Activated CD8-positive, alpha-beta memory T cell treated with anti-CD3 and anti-CD28 coated beads, Interleukin-2, amount 10 ng/mL, durations not matched to agents 7 days and 5 days (primary cell): ENCODE data around the gene ADGRL3. TPM values are rescaled to one million over a fixed set of nuclear protein-coding genes. Genes with fewer than 3 reads are reported as not detected.

ENCODE experiments used
- ATAC-seq: fragments of 150-1000 bp; cut with Tn5 transposase; one replicate; pipeline ENCODE4 v1.10.0; 2021; ENCODE audit warnings: moderate library complexity
- CTCF ChIA-PET: fragments of 350-600 bp; sonication (Branson Sonifier 250); formaldehyde crosslinking; loops from one replicate; lab custom pipeline; 2021; ENCODE audit warnings: antibody characterized with exemption; lab: Charles Lee
- DNase-seq: peaks from one replicate; pipeline ENCODE4 v3.0.0-alpha.2; 2020
- H3K27ac Mint-ChIP-seq: one replicate; pipeline ENCODE4 v1.8.0; 2021; ENCODE audit warnings: mild to moderate bottlenecking, mixed read lengths
- H3K27me3 Mint-ChIP-seq: one replicate; pipeline ENCODE4 v1.8.0; 2021; ENCODE audit warnings: mixed read lengths
- H3K36me3 Mint-ChIP-seq: one replicate; pipeline ENCODE4 v1.8.0; 2021; ENCODE audit warnings: mild to moderate bottlenecking, mixed read lengths
- H3K4me1 Mint-ChIP-seq: one replicate; pipeline ENCODE4 v1.8.0; 2021; ENCODE audit warnings: mixed read lengths
- H3K4me3 Mint-ChIP-seq: one replicate; pipeline ENCODE4 v1.8.0; 2021; ENCODE audit warnings: mild to moderate bottlenecking, moderate library complexity, mixed read lengths
- H3K9me3 Mint-ChIP-seq: one replicate; pipeline ENCODE4 v1.8.0; 2022; ENCODE audit warnings: low read depth, mixed read lengths
- total RNA-seq, 2 experiments: library from RNA; stranded (reverse); gene quantifications; one replicate each; pipeline ENCODE4 v1.2.3, GENCODE V29; 2021

The ADGRL3 gene
- total RNA-seq, 2 experiments from 2014 or later = not detected

DNA sequence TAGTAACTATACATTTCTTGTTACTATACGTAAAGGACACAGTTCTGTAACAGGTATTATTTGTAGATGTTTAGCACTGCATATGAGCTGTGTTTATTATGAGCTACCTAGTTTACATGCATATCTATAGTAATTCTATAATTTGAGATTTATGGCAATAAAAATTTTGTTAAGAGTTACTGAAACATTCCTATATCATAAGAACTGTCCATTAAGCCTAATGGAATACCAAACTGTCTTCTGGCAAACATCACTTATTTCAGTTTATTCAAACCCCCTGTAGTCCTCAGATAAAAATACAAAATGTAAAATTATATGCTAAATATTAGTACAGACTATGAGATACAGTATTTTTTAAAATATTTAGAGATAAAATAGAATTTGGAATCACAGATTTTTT is 205.2 kb downstream of the ADGRL3 start:
- CTCF ChIA-PET = no interaction called here
- DNase-seq (no peak), ATAC-seq (no peak)
- H3K27me3 Mint-ChIP-seq = no peaks in the 10 kb centered on the region
- no peaks in the 10 kb centered on the region for H3K4me1 Mint-ChIP-seq
- H3K4me3 Mint-ChIP-seq = no peak overlapping the region
- H3K36me3 Mint-ChIP-seq = no peaks in the 10 kb centered on the region
- peaks cover 5% of the 10 kb centered on the region for H3K9me3 Mint-ChIP-seq
- H3K27ac Mint-ChIP-seq = no peak overlapping the region

DNA sequence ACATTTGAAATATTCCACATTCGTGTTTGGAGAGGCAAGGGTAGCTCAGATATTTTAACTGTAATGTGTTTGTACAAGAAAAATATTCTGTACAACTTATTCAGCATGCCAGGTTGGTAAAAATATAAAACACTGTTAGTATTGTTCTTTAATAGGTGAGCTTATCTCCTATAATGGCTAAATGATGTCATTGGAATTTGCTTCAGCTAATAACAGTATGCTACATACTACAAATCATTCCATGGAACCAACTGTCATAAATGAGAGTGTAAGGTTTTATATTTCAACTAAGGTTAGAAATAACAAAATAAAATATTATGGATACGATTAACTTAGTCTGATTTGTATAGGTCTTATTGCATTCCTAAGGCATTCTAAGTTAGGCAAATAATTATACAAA is 206.6 kb downstream of the ADGRL3 start:
- H3K4me1 Mint-ChIP-seq = no peaks in the 10 kb centered on the region
- ATAC-seq = no peak

GRCh38 chr4:61407642-61408618 is 207.8 kb downstream of the ADGRL3 start:
- no peak overlapping the region for H3K27ac Mint-ChIP-seq
- no peaks in the 10 kb centered on the region for H3K9me3 Mint-ChIP-seq
- CTCF ChIA-PET = no interaction called here

More for the DNA sequence above, 206.6 kb downstream of the ADGRL3 start:
- Mint-ChIP-seq H3K36me3 (no peaks in the 10 kb centered on the region), H3K9me3 (no peaks in the 10 kb centered on the region), H3K4me3 (no peak overlapping the region), H3K27ac (no peak overlapping the region), H3K27me3 (no peaks in the 10 kb centered on the region)
- CTCF ChIA-PET = no interaction called here
- DNase-seq = no peak

GRCh38 chr4:61408861-61409260 is 208.7 kb downstream of the ADGRL3 start:
- Mint-ChIP-seq H3K27me3 (no peaks in the 10 kb centered on the region), H3K36me3 (no peaks in the 10 kb centered on the region), H3K4me3 (no peak overlapping the region), H3K4me1 (no peaks in the 10 kb centered on the region), H3K27ac (no peak overlapping the region), H3K9me3 (no peaks in the 10 kb centered on the region)
- ATAC-seq = no peak
- CTCF ChIA-PET = no interaction called here
- no peak for DNase-seq

More at GRCh38 chr4:61407642-61408618, 207.8 kb downstream of the ADGRL3 start:
- Mint-ChIP-seq H3K27me3 (no peaks in the 10 kb centered on the region), H3K4me3 (no peak overlapping the region), H3K36me3 (no peaks in the 10 kb centered on the region), H3K4me1 (no peaks in the 10 kb centered on the region)
- DNase-seq (no peak), ATAC-seq (no peak)

GRCh38 chr4:61411241-61411640 is 211.1 kb downstream of the ADGRL3 start:
- Mint-ChIP-seq H3K36me3 (no peaks in the 10 kb centered on the region), H3K4me3 (no peak overlapping the region), H3K9me3 (no peaks in the 10 kb centered on the region), H3K27me3 (no peaks in the 10 kb centered on the region), H3K27ac (no peak overlapping the region), H3K4me1 (no peaks in the 10 kb centered on the region)
- ATAC-seq = no peak
- CTCF ChIA-PET = no interaction called here
- DNase-seq = no peak

DNA sequence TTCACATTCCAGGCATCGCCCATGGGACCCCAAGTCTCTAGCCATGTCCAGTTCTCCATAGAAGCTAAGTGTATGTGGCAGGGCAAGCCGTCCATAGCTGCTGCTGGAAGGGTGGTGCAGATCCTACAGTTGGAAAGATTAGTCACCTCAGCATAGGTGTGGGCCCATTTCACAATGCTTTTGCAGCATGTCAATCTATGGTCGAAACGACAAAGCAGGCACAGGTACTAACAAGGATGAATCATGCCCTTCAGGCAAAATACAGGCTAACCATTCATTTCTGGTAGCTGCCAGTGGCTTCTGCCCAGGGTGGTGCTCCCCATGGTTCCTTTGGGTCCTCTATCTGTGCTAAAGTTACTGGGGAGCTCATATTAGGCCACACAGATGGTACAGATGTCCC is 225.2 kb downstream of the ADGRL3 start:
- H3K9me3 Mint-ChIP-seq = peaks cover 21% of the 10 kb centered on the region
- no peaks in the 10 kb centered on the region for H3K4me1 Mint-ChIP-seq
- H3K27me3 Mint-ChIP-seq = no peaks in the 10 kb centered on the region
- no peak overlapping the region for H3K27ac Mint-ChIP-seq
- H3K4me3 Mint-ChIP-seq = no peak overlapping the region
- H3K36me3 Mint-ChIP-seq = no peaks in the 10 kb centered on the region
- CTCF ChIA-PET = no interaction called here
- ATAC-seq = no peak
- DNase-seq = no peak

DNA sequence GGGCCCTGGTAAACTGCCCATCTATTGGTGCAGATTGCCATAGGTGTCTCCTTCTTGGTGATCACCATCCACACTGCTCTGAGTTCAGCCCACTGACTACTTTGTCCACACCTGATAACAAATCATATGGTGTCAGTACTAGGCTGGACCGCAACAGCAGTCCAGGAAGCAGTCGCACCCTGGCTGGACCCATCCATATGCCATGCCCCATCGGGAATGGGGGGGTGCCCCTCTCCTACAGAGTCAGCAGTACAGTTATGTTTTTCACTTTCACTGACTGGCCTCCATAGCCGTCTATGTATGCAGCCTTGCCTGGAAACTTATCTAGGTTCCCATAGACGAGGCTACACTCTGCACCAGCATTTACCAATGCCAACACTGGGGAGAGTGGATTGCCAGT is 226.1 kb downstream of the ADGRL3 start:
- Mint-ChIP-seq H3K36me3 (no peaks in the 10 kb centered on the region), H3K4me1 (no peaks in the 10 kb centered on the region), H3K27me3 (no peaks in the 10 kb centered on the region), H3K27ac (no peak overlapping the region), H3K4me3 (no peak overlapping the region), H3K9me3 (peaks cover 21% of the 10 kb centered on the region)
- CTCF ChIA-PET = no interaction called here
- ATAC-seq (no peak), DNase-seq (no peak)

- no peaks in the 10 kb centered on the region for H3K36me3 Mint-ChIP-seq
- no peak for DNase-seq
- ATAC-seq = no peak
- H3K4me1 Mint-ChIP-seq = no peaks in the 10 kb centered on the region
- no peaks in the 10 kb centered on the region for H3K27me3 Mint-ChIP-seq
- H3K9me3 Mint-ChIP-seq = peaks cover 18% of the 10 kb centered on the region
- CTCF ChIA-PET = no interaction called here
- H3K27ac Mint-ChIP-seq = no peak overlapping the region
- no peak overlapping the region for H3K4me3 Mint-ChIP-seq
Observed at GRCh38 chr4:61427099-61427817, 227.1 kb downstream of the ADGRL3 start.

DNA sequence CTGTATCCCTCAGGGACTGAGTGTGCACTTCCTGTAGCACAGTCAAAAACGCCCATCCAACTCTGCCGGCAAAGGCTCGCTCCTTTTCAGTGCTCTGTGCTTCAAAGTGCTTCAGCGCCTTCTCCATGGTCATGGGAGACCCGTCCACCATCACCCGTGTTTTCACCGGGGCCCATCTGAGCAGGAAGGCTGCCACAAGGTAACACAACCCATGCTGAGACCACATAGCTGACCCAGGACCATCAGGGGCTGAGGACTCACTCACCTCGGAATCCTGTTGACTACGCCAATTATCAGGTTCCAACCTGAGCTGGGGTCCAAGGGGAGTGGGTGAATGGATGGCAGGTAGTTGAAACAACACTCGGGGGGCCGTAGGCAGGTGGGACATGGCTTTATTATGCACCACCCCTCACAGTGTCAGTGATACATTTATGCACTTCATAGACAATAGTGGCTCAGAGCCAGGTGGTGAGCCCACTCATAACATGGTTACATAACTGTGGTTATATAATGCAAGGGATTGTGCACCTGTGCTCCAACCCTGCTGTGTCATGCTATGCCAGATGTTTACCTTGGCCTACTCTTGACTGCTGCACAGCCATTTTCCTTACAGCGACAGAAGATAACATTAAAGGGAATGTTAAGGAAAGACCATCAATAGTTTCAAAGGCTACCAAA is 227.8 kb downstream of the ADGRL3 start:
- peaks cover 18% of the 10 kb centered on the region for H3K9me3 Mint-ChIP-seq
- ATAC-seq (no peak), DNase-seq (no peak)
- H3K4me1 Mint-ChIP-seq = no peaks in the 10 kb centered on the region
- H3K27ac Mint-ChIP-seq = no peak overlapping the region
- no peaks in the 10 kb centered on the region for H3K27me3 Mint-ChIP-seq
- no peaks in the 10 kb centered on the region for H3K36me3 Mint-ChIP-seq
- CTCF ChIA-PET = no interaction called here
- H3K4me3 Mint-ChIP-seq = no peak overlapping the region

DNA sequence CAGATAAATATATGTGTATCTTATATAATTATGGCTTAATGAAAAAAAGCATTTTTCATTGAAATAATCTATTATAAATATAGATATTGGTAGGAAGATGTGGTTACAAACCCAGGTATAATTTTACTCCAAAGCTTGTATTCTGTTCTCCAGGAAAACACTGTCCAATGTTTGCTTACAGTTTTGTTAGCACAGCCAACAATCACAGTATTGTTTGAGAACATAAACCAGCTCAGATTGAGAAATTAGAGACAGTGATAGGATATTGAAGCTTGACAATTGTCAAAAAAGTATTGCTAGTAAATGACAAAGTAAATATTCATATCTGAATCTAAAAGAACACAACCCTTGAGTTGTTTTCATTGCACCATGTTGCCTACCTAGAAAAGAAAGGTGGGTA is 228.8 kb downstream of the ADGRL3 start:
- no peaks in the 10 kb centered on the region for H3K4me1 Mint-ChIP-seq
- DNase-seq (no peak), ATAC-seq (no peak)
- H3K4me3 Mint-ChIP-seq = no peak overlapping the region
- H3K36me3 Mint-ChIP-seq = no peaks in the 10 kb centered on the region
- H3K27ac Mint-ChIP-seq = no peak overlapping the region
- CTCF ChIA-PET = no interaction called here
- H3K9me3 Mint-ChIP-seq = peaks cover 14% of the 10 kb centered on the region
- no peaks in the 10 kb centered on the region for H3K27me3 Mint-ChIP-seq

GRCh38 chr4:61431131-61431530 is 231.0 kb downstream of the ADGRL3 start:
- Mint-ChIP-seq H3K9me3 (peaks cover 10% of the 10 kb centered on the region), H3K4me1 (no peaks in the 10 kb centered on the region), H3K27ac (no peak overlapping the region), H3K27me3 (no peaks in the 10 kb centered on the region), H3K4me3 (no peak overlapping the region), H3K36me3 (no peaks in the 10 kb centered on the region)
- no peak for DNase-seq
- ATAC-seq = no peak
- CTCF ChIA-PET = no interaction called here

GRCh38 chr4:61437923-61438322 is 237.8 kb downstream of the ADGRL3 start:
- Mint-ChIP-seq H3K4me1 (no peaks in the 10 kb centered on the region), H3K27me3 (no peaks in the 10 kb centered on the region), H3K9me3 (peaks cover 6% of the 10 kb centered on the region), H3K27ac (no peak overlapping the region), H3K4me3 (no peak overlapping the region), H3K36me3 (no peaks in the 10 kb centered on the region)
- DNase-seq (no peak), ATAC-seq (no peak)
- CTCF ChIA-PET = no interaction called here

DNA sequence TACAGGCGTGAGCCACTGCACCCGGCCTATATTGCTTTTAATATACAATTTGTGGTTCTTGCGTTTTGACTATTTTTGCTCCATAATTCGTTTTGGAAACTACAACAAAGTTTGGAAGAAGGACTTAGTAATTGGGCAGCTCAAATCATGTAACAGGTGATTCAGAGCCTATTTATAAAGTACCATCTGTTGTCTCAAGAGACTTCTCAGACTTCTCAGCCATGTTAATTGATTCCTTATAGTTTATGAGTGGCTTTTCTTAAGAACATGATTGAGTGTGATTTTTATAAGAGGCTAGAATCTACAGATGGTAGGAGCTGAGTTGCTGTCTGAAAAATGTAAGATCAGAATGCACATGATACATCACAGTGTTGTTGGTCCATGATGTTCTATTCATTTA is 240.2 kb downstream of the ADGRL3 start:
- Mint-ChIP-seq H3K27ac (no peak overlapping the region), H3K36me3 (no peaks in the 10 kb centered on the region), H3K9me3 (peaks cover 6% of the 10 kb centered on the region), H3K4me3 (no peak overlapping the region), H3K27me3 (no peaks in the 10 kb centered on the region), H3K4me1 (no peaks in the 10 kb centered on the region)
- CTCF ChIA-PET = no interaction called here
- no peak for ATAC-seq
- DNase-seq = no peak
